Measurements from ENCODE around the gene CD14.
"Not testable (repeated sequence)": the region's sequence is repeated elsewhere in the genome, so short reads cannot be mapped to it uniquely, and the experiment has no call there.

Gene CD14

GRCh38 chr5:140609126-140609525 lies 23.8 kb downstream of the CD14 start:
- H3K36me3 ChIP-seq (ENCODE audit: control insufficient read depth, insufficient read depth, low read length, severe bottlenecking), result no peaks in the 10 kb centered on the region
- DNase-seq (ENCODE audit: low read depth), result no peak
- no peak overlapping the region for H3K4me3 ChIP-seq (ENCODE audit: low read length)
- H3K9me3 ChIP-seq (ENCODE audit: control insufficient read depth, low read length), result no peaks in the 10 kb centered on the region
- H3K27me3 ChIP-seq (replicated peaks; ENCODE audit: control insufficient read depth, insufficient read depth, low read length), result no peaks in the 10 kb centered on the region
- H3K4me1 ChIP-seq (ENCODE audit: control insufficient read depth, insufficient read depth, low read length), result peaks cover 28% of the 10 kb centered on the region
- H3K9ac ChIP-seq (ENCODE audit: low read length), result no peak overlapping the region

GRCh38 chr5:140608722-140609121 lies 24.3 kb downstream of the CD14 start:
- no peaks in the 10 kb centered on the region for H3K27me3 ChIP-seq (replicated peaks; ENCODE audit: control insufficient read depth, insufficient read depth, low read length)
- peaks cover 28% of the 10 kb centered on the region for H3K4me1 ChIP-seq (ENCODE audit: control insufficient read depth, insufficient read depth, low read length)
- H3K9ac ChIP-seq (ENCODE audit: low read length), result no peak overlapping the region
- H3K36me3 ChIP-seq (ENCODE audit: control insufficient read depth, insufficient read depth, low read length, severe bottlenecking), result no peaks in the 10 kb centered on the region
- H3K9me3 ChIP-seq (ENCODE audit: control insufficient read depth, low read length), result no peaks in the 10 kb centered on the region
- no peak overlapping the region for H3K4me3 ChIP-seq (ENCODE audit: low read length)
- DNase-seq (ENCODE audit: low read depth), result no peak

GRCh38 chr5:140607031-140607430 lies 25.9 kb downstream of the CD14 start:
- peak; percentile 42 for DNase-seq (ENCODE audit: low read depth)

DNA sequence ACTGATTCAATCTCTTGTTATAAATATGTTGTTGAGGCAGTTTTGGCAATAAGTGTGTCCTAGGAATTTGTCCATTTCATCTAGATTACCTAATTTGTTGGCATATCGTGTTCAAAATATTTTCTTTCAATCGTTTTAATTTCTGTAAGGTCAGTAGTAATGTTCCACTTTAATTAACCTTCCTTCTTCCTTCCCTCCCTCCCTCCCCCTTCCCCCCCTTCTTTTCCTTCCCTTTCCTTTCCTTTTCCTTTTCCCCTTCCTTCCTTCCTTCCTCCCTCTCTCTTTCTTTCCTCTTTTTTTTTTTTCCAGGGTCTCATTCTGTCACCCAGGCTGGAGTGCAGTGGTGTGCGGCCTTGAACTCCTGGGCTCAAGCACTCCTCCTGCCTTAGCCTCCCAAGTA lies 27.1 kb downstream of the CD14 start:
- no peaks in the 10 kb centered on the region for H3K36me3 ChIP-seq (ENCODE audit: control insufficient read depth, insufficient read depth, low read length, severe bottlenecking)
- no peaks in the 10 kb centered on the region for H3K27me3 ChIP-seq (replicated peaks; ENCODE audit: control insufficient read depth, insufficient read depth, low read length)
- H3K4me1 ChIP-seq (ENCODE audit: control insufficient read depth, insufficient read depth, low read length), result peaks cover 22% of the 10 kb centered on the region
- H3K4me3 ChIP-seq (ENCODE audit: low read length), result no peak overlapping the region
- no peaks in the 10 kb centered on the region for H3K9me3 ChIP-seq (ENCODE audit: control insufficient read depth, low read length)
- H3K9ac ChIP-seq (ENCODE audit: low read length), result no peak overlapping the region
- no peak for DNase-seq (ENCODE audit: low read depth)

More at GRCh38 chr5:140607031-140607430, 25.9 kb downstream of the CD14 start:
- no peaks in the 10 kb centered on the region for H3K27me3 ChIP-seq (replicated peaks; ENCODE audit: control insufficient read depth, insufficient read depth, low read length)
- no peaks in the 10 kb centered on the region for H3K36me3 ChIP-seq (ENCODE audit: control insufficient read depth, insufficient read depth, low read length, severe bottlenecking)
- H3K9ac ChIP-seq (ENCODE audit: low read length), result no peak overlapping the region
- peaks cover 34% of the 10 kb centered on the region for H3K4me1 ChIP-seq (ENCODE audit: control insufficient read depth, insufficient read depth, low read length)
- no peaks in the 10 kb centered on the region for H3K9me3 ChIP-seq (ENCODE audit: control insufficient read depth, low read length)
- H3K4me3 ChIP-seq (ENCODE audit: low read length), result no peak overlapping the region

DNA sequence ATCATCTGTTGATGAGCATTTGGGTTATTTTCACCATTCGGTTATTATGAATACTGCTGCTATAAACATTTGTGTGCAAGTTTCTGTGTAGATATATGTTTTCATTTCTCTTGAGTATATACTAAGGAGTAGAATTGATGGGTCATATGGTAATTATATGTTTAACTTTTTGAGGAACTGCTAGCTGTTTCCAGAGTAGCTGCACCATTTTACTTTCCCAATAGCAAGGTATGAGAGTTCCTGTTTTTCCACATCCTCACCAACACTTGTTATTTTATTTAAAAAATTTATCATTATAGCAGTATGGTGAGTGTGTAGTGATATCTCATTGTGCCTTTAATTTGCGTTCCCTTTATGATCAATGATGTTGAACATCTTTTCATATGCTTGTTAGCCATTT lies 29.2 kb downstream of the CD14 start:
- Histone ChIP-seq H3K4me1 (ENCODE audit: control insufficient read depth, insufficient read depth, low read length) (peaks cover 15% of the 10 kb centered on the region), H3K9me3 (ENCODE audit: control insufficient read depth, low read length) (no peaks in the 10 kb centered on the region), H3K9ac (ENCODE audit: low read length) (no peak overlapping the region), H3K27me3 (replicated peaks; ENCODE audit: control insufficient read depth, insufficient read depth, low read length) (no peaks in the 10 kb centered on the region), H3K4me3 (ENCODE audit: low read length) (no peak overlapping the region), H3K36me3 (ENCODE audit: control insufficient read depth, insufficient read depth, low read length, severe bottlenecking) (no peaks in the 10 kb centered on the region)
- no peak for DNase-seq (ENCODE audit: low read depth)

- not testable (repeated sequence) for H3K9me3 ChIP-seq (ENCODE audit: control insufficient read depth, low read length); H3K9ac ChIP-seq (ENCODE audit: low read length); H3K36me3 ChIP-seq (ENCODE audit: control insufficient read depth, insufficient read depth, low read length, severe bottlenecking); H3K27me3 ChIP-seq (replicated peaks; ENCODE audit: control insufficient read depth, insufficient read depth, low read length); DNase-seq (ENCODE audit: low read depth); H3K4me3 ChIP-seq (ENCODE audit: low read length)
- peaks cover 15% of the 10 kb centered on the region for H3K4me1 ChIP-seq (ENCODE audit: control insufficient read depth, insufficient read depth, low read length)
Measured at GRCh38 chr5:140603446-140603698, 29.6 kb downstream of the CD14 start.

DNA sequence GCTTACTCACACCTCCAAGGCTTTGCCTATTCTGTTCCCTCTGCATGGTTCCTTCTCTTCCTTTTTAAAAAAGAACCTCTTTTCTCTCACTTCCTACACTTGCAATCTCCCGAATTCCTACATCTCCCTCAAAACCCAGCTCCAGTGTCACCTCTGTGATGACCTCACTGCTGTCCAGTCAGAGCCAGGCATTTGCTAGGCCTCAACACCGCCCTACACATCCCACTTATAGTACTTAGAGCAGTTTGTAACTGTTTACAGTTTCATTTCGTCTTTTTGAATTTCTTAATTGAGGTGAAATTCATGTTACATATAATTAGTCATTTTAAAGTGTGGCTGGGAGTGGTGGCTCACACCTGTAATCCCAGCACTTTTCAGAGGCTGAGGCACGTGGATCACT lies 30.8 kb downstream of the CD14 start:
- no peak overlapping the region for H3K4me3 ChIP-seq (ENCODE audit: low read length)
- H3K27me3 ChIP-seq (replicated peaks; ENCODE audit: control insufficient read depth, insufficient read depth, low read length), result no peaks in the 10 kb centered on the region
- H3K9me3 ChIP-seq (ENCODE audit: control insufficient read depth, low read length), result no peaks in the 10 kb centered on the region
- H3K36me3 ChIP-seq (ENCODE audit: control insufficient read depth, insufficient read depth, low read length, severe bottlenecking), result no peaks in the 10 kb centered on the region
- H3K4me1 ChIP-seq (ENCODE audit: control insufficient read depth, insufficient read depth, low read length), result peaks cover 13% of the 10 kb centered on the region
- no peak overlapping the region for H3K9ac ChIP-seq (ENCODE audit: low read length)
- DNase-seq (ENCODE audit: low read depth), result no peak

- H3K27me3 ChIP-seq (replicated peaks; ENCODE audit: control insufficient read depth, insufficient read depth, low read length), result no peaks in the 10 kb centered on the region
- no peaks in the 10 kb centered on the region for H3K9me3 ChIP-seq (ENCODE audit: control insufficient read depth, low read length)
- no peak overlapping the region for H3K4me3 ChIP-seq (ENCODE audit: low read length)
- no peak overlapping the region for H3K9ac ChIP-seq (ENCODE audit: low read length)
- no peak for DNase-seq (ENCODE audit: low read depth)
- H3K36me3 ChIP-seq (ENCODE audit: control insufficient read depth, insufficient read depth, low read length, severe bottlenecking), result no peaks in the 10 kb centered on the region
- H3K4me1 ChIP-seq (ENCODE audit: control insufficient read depth, insufficient read depth, low read length), result peaks cover 20% of the 10 kb centered on the region
Measured at GRCh38 chr5:140600096-140600495, 32.9 kb downstream of the CD14 start.

- no peak for DNase-seq (ENCODE audit: low read depth)
- H3K36me3 ChIP-seq (ENCODE audit: control insufficient read depth, insufficient read depth, low read length, severe bottlenecking), result no peaks in the 10 kb centered on the region
- H3K4me3 ChIP-seq (ENCODE audit: low read length), result no peak overlapping the region
- no peaks in the 10 kb centered on the region for H3K27me3 ChIP-seq (replicated peaks; ENCODE audit: control insufficient read depth, insufficient read depth, low read length)
- H3K4me1 ChIP-seq (ENCODE audit: control insufficient read depth, insufficient read depth, low read length), result peaks cover 21% of the 10 kb centered on the region
- no peak overlapping the region for H3K9ac ChIP-seq (ENCODE audit: low read length)
- no peaks in the 10 kb centered on the region for H3K9me3 ChIP-seq (ENCODE audit: control insufficient read depth, low read length)
Measured at GRCh38 chr5:140598836-140599235, 34.1 kb downstream of the CD14 start.

DNA sequence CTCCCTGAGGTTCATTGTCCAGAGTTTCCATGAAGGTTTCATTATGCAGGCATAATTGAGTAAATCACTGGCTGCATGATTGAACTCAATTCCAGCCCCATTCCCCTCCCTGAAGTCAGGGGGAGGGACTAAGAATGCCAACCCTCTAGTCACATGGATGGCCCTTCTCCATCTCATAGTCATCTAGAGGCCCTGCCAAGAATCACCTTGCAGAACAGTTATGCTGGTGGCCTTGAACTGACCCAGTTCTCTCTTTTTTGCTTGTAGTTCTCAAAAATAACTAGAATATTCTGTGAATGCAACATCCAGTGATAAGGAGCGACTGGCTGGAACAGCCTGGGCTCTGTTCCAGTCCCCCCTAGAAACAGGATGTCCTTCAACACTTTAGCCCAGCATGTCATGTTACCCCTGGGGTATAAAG lies 36.6 kb downstream of the CD14 start:
- DNase-seq (ENCODE audit: low read depth), result peak; percentile 34
- peaks cover 23% of the 10 kb centered on the region for H3K4me1 ChIP-seq (ENCODE audit: control insufficient read depth, insufficient read depth, low read length)
- no peak overlapping the region for H3K4me3 ChIP-seq (ENCODE audit: low read length)
- no peaks in the 10 kb centered on the region for H3K36me3 ChIP-seq (ENCODE audit: control insufficient read depth, insufficient read depth, low read length, severe bottlenecking)
- no peaks in the 10 kb centered on the region for H3K27me3 ChIP-seq (replicated peaks; ENCODE audit: control insufficient read depth, insufficient read depth, low read length)
- H3K9ac ChIP-seq (ENCODE audit: low read length), result no peak overlapping the region
- no peaks in the 10 kb centered on the region for H3K9me3 ChIP-seq (ENCODE audit: control insufficient read depth, low read length)

- Histone ChIP-seq H3K4me3 (ENCODE audit: low read length) (no peak overlapping the region), H3K9me3 (ENCODE audit: control insufficient read depth, low read length) (no peaks in the 10 kb centered on the region), H3K36me3 (ENCODE audit: control insufficient read depth, insufficient read depth, low read length, severe bottlenecking) (no peaks in the 10 kb centered on the region), H3K9ac (ENCODE audit: low read length) (no peak overlapping the region), H3K27me3 (replicated peaks; ENCODE audit: control insufficient read depth, insufficient read depth, low read length) (no peaks in the 10 kb centered on the region), H3K4me1 (ENCODE audit: control insufficient read depth, insufficient read depth, low read length) (peaks cover 23% of the 10 kb centered on the region)
- peak; percentile 42 for DNase-seq (ENCODE audit: low read depth)
Measured at GRCh38 chr5:140595538-140596300, 37.3 kb downstream of the CD14 start.

DNA sequence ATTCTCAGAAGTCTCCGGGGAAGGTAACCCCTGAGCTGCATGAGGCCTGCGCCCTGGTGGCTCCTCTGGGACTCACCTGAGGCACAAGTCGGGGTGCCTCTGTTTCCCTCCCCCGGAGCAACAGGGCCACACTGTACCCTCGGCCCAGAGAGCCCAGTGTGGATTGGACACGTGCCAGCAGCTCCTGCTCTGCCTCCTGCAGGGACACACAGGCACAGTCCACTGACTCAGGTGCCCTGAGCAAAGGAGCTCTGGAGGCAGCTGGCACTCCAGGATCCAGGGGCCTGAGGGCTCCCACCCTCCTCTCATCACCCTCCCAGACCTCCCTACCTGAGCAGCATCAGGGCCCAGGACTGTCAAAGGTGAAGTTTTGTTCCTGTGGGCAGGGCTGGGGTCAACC lies 38.8 kb downstream of the CD14 start:
- Histone ChIP-seq H3K36me3 (ENCODE audit: control insufficient read depth, insufficient read depth, low read length, severe bottlenecking) (no peaks in the 10 kb centered on the region), H3K27me3 (replicated peaks; ENCODE audit: control insufficient read depth, insufficient read depth, low read length) (no peaks in the 10 kb centered on the region), H3K4me3 (ENCODE audit: low read length) (no peak overlapping the region), H3K9ac (ENCODE audit: low read length) (no peak overlapping the region), H3K9me3 (ENCODE audit: control insufficient read depth, low read length) (no peaks in the 10 kb centered on the region), H3K4me1 (ENCODE audit: control insufficient read depth, insufficient read depth, low read length) (peaks cover 32% of the 10 kb centered on the region)
- no peak for DNase-seq (ENCODE audit: low read depth)
